Measurements from ENCODE around the gene CHST11. TPM values are rescaled to one million over a fixed set of nuclear protein-coding genes. Genes with fewer than 3 reads are reported as not detected.

Gene CHST11
- total RNA-seq, 2 donors from 2014 or later = 7.8 to 11.9 TPM

- H3K4me1 ChIP-seq = peaks cover 0 to 24% of the 10 kb centered on the region in 2 donors
Measured at GRCh38 chr12:104692557-104693218, 235.9 kb downstream of the CHST11 start.

GRCh38 chr12:104693493-104693892, 236.7 kb downstream of the CHST11 start:
- Histone ChIP-seq H3K4me3 (no peak overlapping the region), H3K27me3 (no peaks in the 10 kb centered on the region), H3K27ac (no peak overlapping the region), H3K9me3 (no peaks in the 10 kb centered on the region), H3K36me3 (no peaks in the 10 kb centered on the region), H3K4me1 (peaks cover 0 to 24% of the 10 kb centered on the region in 2 donors)
- no peak for DNase-seq (ENCODE audit: low spot score)
- TF ChIP-seq CTCF (IDR thresholded peaks at IDR 0.05) = no peak

More at GRCh38 chr12:104692557-104693218, 235.9 kb downstream of the CHST11 start:
- TF ChIP-seq CTCF (IDR thresholded peaks at IDR 0.05) = no peak
- Histone ChIP-seq H3K27ac (no peak overlapping the region), H3K27me3 (no peaks in the 10 kb centered on the region), H3K9me3 (no peaks in the 10 kb centered on the region), H3K4me3 (no peak overlapping the region), H3K36me3 (no peaks in the 10 kb centered on the region)
- DNase-seq (ENCODE audit: low spot score) = no peak

GRCh38 chr12:104694161-104694560, 237.4 kb downstream of the CHST11 start:
- H3K27me3 ChIP-seq = no peaks in the 10 kb centered on the region
- H3K9me3 ChIP-seq = no peaks in the 10 kb centered on the region
- H3K27ac ChIP-seq = no peak overlapping the region
- TF ChIP-seq CTCF (IDR thresholded peaks at IDR 0.05) = no peak
- H3K4me3 ChIP-seq = no peak overlapping the region
- H3K4me1 ChIP-seq = peaks cover 0 to 24% of the 10 kb centered on the region in 2 donors
- no peaks in the 10 kb centered on the region for H3K36me3 ChIP-seq
- no peak for DNase-seq (ENCODE audit: low spot score)

GRCh38 chr12:104694711-104695110, 238.0 kb downstream of the CHST11 start:
- Histone ChIP-seq H3K36me3 (no peaks in the 10 kb centered on the region), H3K4me1 (peaks cover 0 to 24% of the 10 kb centered on the region in 2 donors), H3K9me3 (no peaks in the 10 kb centered on the region), H3K4me3 (no peak overlapping the region), H3K27ac (no peak overlapping the region), H3K27me3 (no peaks in the 10 kb centered on the region)
- DNase-seq (ENCODE audit: low spot score) = peak; percentile 77
- no peak for TF ChIP-seq CTCF (IDR thresholded peaks at IDR 0.05)

- DNase-seq (ENCODE audit: low spot score) = no peak
- Histone ChIP-seq H3K27me3 (no peaks in the 10 kb centered on the region), H3K9me3 (no peaks in the 10 kb centered on the region), H3K4me1 (peaks cover 0 to 24% of the 10 kb centered on the region in 2 donors), H3K36me3 (no peaks in the 10 kb centered on the region), H3K4me3 (no peak overlapping the region), H3K27ac (no peak overlapping the region)
- no peak for TF ChIP-seq CTCF (IDR thresholded peaks at IDR 0.05)
Measured at GRCh38 chr12:104695453-104696148, 238.9 kb downstream of the CHST11 start.

Measured in right atrium auricular region (tissue), 2 donors.